Skeletal muscle tissue (tissue), 4 donors: ENCODE results near the gene SLITRK5. TPM values are rescaled to one million over a fixed set of nuclear protein-coding genes. Genes with fewer than 3 reads are reported as not detected.
A peak's percentile ranks its signal among the peaks of the same experiment; 100 is the strongest.

Experiments
- H3K27ac ChIP-seq: one replicate; pipeline ENCODE4 v1.7.0; 2013; ENCODE audit warnings: mild to moderate bottlenecking, low read depth, low read length, inconsistent platforms
- H3K27me3 ChIP-seq, 3 donors: one replicate each; pipeline ENCODE4 v1.7.0; 2013; ENCODE audit warnings: low read length in 3 of 3; ENCODE audit not compliant: control insufficient read depth in 3 of 3, insufficient read depth in 3 of 3
- H3K36me3 ChIP-seq, 3 donors: one replicate each; pipeline ENCODE4 v1.7.0; 2013; ENCODE audit warnings: low read length in 3 of 3; ENCODE audit not compliant: control insufficient read depth in 3 of 3, insufficient read depth in 3 of 3
- H3K4me1 ChIP-seq, 3 donors: one replicate each; pipeline ENCODE4 v1.7.0; 2013; ENCODE audit warnings: low read length in 3 of 3, mild to moderate bottlenecking in 3 of 3; ENCODE audit not compliant: control insufficient read depth in 3 of 3, insufficient read depth in 3 of 3
- H3K4me3 ChIP-seq, 3 donors: one replicate each; pipeline ENCODE4 v1.7.0; 2013; ENCODE audit warnings: low read length in 3 of 3
- H3K9ac ChIP-seq, 3 donors: one replicate each; pipeline ENCODE4 v1.7.0; 2013; ENCODE audit warnings: low read length in 3 of 3, mild to moderate bottlenecking in 3 of 3, moderate library complexity in 2 of 3, low read depth in 1 of 3
- H3K9me3 ChIP-seq, 3 donors: one replicate each; pipeline ENCODE4 v1.7.0; 2013; ENCODE audit warnings: low read length in 3 of 3; ENCODE audit not compliant: control insufficient read depth in 3 of 3
- total RNA-seq: library from RNA; depleted of rRNA; stranded (reverse); fragments of >200 nt; gene quantifications from one replicate; pipeline ENCODE4 v1.2.3, GENCODE V29; 2014
- donor health status: Osteomylitis.

The SLITRK5 gene, protein sequence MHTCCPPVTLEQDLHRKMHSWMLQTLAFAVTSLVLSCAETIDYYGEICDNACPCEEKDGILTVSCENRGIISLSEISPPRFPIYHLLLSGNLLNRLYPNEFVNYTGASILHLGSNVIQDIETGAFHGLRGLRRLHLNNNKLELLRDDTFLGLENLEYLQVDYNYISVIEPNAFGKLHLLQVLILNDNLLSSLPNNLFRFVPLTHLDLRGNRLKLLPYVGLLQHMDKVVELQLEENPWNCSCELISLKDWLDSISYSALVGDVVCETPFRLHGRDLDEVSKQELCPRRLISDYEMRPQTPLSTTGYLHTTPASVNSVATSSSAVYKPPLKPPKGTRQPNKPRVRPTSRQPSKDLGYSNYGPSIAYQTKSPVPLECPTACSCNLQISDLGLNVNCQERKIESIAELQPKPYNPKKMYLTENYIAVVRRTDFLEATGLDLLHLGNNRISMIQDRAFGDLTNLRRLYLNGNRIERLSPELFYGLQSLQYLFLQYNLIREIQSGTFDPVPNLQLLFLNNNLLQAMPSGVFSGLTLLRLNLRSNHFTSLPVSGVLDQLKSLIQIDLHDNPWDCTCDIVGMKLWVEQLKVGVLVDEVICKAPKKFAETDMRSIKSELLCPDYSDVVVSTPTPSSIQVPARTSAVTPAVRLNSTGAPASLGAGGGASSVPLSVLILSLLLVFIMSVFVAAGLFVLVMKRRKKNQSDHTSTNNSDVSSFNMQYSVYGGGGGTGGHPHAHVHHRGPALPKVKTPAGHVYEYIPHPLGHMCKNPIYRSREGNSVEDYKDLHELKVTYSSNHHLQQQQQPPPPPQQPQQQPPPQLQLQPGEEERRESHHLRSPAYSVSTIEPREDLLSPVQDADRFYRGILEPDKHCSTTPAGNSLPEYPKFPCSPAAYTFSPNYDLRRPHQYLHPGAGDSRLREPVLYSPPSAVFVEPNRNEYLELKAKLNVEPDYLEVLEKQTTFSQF
- 2.6 TPM for total RNA-seq

DNA sequence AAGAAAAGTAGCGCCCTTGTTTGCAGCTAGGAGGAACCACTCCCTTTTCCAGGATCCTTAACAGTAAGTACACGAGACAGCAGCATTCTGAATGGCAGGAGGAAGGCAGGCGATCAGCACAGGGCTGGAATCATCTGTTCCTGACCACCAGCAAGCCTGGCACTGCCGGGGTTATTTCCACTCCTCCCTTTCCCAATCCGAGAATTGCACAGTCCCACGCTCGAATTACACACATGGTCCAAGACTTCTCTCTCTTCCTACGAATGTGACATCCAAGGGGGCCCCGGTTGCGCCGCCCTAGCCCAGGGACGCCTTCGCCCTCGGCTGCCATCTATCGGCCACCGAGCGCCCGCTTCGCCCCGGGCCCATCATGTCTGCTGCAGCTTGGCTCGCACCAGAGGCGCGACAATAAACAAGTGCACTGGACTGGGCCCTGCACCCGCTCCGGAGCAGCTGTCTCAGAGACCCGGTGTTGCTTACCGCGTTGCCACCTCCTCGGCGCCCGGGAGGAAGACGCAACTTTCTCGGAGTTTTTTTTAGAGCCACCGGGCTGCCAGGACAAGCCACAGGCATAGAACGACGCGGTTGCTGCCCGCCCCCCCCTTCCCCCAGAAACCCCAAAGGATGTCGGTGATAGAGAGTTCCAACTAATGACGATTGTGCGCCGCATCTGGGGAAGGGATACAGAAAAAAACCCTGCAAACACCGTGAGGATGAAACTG, at the start of gene SLITRK5:
TSS of gene SLITRK5 (plus strand) at position 341 of the 722 bp plus-strand sequence. CDS start 4,018 bp downstream, outside the sequence.
- Histone ChIP-seq H3K9ac (peak within 1 kb of the TSS in 1 of 3 donors; percentile 60), H3K4me3 (peak within 1 kb of the TSS; percentile 62 to 69 (median 64)), H3K27ac (no peak within 1 kb of the TSS), H3K9me3 (no peaks in the 10 kb centered on the region), H3K27me3 (peaks cover 38 to 44% (median 41%) of the 10 kb centered on the region in 3 donors), H3K36me3 (no peaks in the 10 kb centered on the region), H3K4me1 (peaks cover 12 to 23% (median 12%) of the 10 kb centered on the region in 3 donors)

DNA sequence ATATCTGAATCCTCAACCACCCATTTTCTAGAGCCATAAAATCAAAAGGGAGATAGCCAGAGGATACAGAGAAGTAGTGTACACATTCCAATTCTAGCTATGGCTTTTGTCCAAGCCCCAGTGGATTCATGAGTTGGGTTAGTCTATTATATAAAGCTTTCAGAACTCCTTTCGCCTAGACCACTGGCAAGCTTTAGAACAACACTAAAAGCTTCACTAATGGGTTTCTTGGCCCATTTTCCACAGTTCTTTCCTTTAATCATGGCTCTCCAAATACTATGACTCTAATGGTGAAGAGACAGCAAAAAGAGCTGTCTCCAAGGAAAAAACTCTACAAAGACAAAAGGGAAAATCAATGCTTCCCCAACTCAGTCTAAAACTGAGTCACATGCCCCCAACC, 48.2 kb upstream of the SLITRK5 start:
- Histone ChIP-seq H3K27ac (no peak overlapping the region), H3K4me3 (no peak overlapping the region), H3K4me1 (no peaks in the 10 kb centered on the region)

DNA sequence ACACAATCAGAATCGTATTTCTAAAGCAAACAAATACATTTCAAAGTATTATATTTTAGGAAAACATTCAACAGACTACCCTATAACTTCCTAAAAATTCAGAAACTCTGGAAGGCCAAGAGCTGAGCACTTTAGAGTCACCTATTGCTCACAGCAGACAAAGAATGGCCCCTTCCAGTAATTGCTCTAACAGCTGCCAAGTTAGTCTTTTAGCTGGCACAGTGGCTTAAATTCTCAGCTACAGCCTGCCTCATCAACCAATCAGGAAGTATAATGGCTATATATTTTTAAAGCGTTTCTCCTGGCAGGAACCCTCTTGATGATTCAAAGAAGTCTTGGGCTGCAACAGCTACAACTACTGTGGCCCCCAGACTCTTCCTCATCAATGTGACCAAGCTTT, 14.9 kb upstream of the SLITRK5 start:
- Histone ChIP-seq H3K27ac (no peak overlapping the region), H3K9me3 (no peaks in the 10 kb centered on the region), H3K4me1 (no peaks in the 10 kb centered on the region), H3K4me3 (no peak overlapping the region), H3K36me3 (no peaks in the 10 kb centered on the region), H3K27me3 (no peaks in the 10 kb centered on the region), H3K9ac (no peak overlapping the region)

More for the DNA sequence above, 48.2 kb upstream of the SLITRK5 start:
- Histone ChIP-seq H3K36me3 (no peaks in the 10 kb centered on the region), H3K9ac (no peak overlapping the region), H3K9me3 (no peaks in the 10 kb centered on the region), H3K27me3 (no peaks in the 10 kb centered on the region)

DNA sequence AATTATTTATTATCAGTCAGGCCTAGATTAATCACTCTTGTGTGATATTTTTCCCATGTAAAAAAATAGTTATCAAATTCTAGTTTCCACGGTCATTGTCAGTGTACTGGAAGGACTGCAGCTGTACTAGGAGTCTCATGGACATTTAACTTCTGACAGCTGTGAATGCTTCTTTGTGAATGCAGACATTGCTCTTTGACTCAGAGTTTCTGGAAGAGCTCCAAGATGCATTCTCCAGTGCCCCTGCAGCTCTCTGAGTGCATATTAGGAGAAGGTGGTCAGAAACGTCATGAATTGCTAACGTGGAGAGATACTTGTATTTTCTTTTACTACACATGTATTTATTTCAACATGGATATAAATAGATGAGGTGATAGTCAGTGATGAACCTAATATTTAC, 9.7 kb upstream of the SLITRK5 start:
- H3K9ac ChIP-seq = no peak overlapping the region
- no peaks in the 10 kb centered on the region for H3K9me3 ChIP-seq
- no peaks in the 10 kb centered on the region for H3K4me1 ChIP-seq
- H3K4me3 ChIP-seq = no peak overlapping the region
- H3K36me3 ChIP-seq = no peaks in the 10 kb centered on the region
- no peaks in the 10 kb centered on the region for H3K27me3 ChIP-seq
- H3K27ac ChIP-seq = no peak overlapping the region

DNA sequence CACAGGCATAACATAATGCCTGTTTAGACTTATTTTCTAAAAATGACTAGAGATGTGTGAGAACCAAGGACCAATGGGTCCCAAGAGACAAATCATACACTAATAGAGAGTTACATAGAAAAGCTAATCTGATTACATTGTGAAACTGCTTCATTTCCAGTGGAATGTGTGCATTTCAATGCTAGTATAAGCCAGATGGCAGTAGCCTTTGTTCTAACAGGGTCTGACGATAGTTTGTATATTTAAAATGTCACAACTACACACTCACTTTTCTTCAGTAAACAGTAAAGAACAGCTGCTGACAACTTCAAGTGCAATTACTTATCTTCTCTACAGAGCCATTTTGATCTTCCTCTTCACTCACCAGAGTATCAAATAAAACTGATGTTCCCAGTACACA, 4.3 kb upstream of the SLITRK5 start:
- Histone ChIP-seq H3K9me3 (no peaks in the 10 kb centered on the region), H3K4me1 (peaks cover 6 to 11% (median 7%) of the 10 kb centered on the region in 3 donors), H3K36me3 (no peaks in the 10 kb centered on the region), H3K27ac (no peak overlapping the region), H3K9ac (no peak overlapping the region), H3K4me3 (no peak overlapping the region), H3K27me3 (peaks cover 4 to 13% (median 11%) of the 10 kb centered on the region in 3 donors)

DNA sequence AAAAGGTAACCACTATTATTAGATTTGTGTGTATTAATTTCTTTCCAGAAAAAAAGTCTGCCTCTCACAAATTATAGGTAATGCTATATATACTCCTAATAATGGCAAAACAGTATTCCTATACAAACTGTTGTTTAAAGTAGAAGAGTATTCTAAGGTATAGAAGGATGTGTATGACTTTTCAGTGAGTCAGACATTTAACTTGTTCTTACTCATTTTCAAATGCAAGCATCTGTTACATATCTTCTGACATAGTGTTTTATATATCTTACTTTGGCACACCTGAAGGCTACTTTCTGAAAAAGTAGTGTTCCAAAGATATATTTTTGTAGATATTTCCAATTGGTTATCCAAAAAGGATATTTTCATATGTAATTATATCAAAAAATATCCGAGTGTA, 3.5 kb upstream of the SLITRK5 start:
- no peaks in the 10 kb centered on the region for H3K9me3 ChIP-seq
- H3K27ac ChIP-seq = no peak overlapping the region
- H3K4me3 ChIP-seq = no peak overlapping the region
- peaks cover 10 to 14% (median 12%) of the 10 kb centered on the region in 3 donors for H3K4me1 ChIP-seq
- no peaks in the 10 kb centered on the region for H3K36me3 ChIP-seq
- H3K9ac ChIP-seq = no peak overlapping the region
- peaks cover 10 to 19% (median 17%) of the 10 kb centered on the region in 3 donors for H3K27me3 ChIP-seq

DNA sequence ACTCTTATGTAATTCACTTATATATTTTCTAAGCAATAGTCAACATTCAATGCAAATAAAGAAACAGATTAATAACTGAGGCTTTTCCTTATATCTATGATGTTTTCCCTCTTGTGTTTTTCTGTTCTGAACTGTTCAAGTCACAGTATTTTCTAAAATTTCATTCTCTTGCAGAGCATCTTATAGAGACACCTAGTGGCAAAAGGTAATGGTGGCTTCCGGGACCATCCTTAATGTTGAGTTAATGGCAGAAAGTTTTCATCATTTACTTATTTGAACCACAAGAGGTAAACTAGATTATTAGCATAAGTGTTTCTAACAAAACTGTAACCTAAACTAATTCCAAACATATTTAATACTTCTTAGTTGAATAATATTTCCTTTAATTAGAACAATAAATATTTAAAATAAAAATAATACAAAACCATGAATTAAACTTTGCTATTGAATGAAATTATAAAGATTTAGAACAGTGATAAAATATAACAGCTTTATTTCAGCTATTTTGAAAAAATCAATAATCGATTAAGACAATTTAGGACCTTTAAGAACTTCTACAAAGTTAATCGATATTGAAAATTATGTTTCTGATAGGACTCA, 1.7 kb upstream of the SLITRK5 start:
- Histone ChIP-seq H3K9me3 (no peaks in the 10 kb centered on the region), H3K27ac (no peak overlapping the region), H3K4me3 (no peak overlapping the region), H3K9ac (no peak overlapping the region), H3K36me3 (no peaks in the 10 kb centered on the region), H3K27me3 (peaks cover 27 to 32% (median 30%) of the 10 kb centered on the region in 3 donors), H3K4me1 (peaks cover 12 to 23% (median 12%) of the 10 kb centered on the region in 3 donors)

DNA sequence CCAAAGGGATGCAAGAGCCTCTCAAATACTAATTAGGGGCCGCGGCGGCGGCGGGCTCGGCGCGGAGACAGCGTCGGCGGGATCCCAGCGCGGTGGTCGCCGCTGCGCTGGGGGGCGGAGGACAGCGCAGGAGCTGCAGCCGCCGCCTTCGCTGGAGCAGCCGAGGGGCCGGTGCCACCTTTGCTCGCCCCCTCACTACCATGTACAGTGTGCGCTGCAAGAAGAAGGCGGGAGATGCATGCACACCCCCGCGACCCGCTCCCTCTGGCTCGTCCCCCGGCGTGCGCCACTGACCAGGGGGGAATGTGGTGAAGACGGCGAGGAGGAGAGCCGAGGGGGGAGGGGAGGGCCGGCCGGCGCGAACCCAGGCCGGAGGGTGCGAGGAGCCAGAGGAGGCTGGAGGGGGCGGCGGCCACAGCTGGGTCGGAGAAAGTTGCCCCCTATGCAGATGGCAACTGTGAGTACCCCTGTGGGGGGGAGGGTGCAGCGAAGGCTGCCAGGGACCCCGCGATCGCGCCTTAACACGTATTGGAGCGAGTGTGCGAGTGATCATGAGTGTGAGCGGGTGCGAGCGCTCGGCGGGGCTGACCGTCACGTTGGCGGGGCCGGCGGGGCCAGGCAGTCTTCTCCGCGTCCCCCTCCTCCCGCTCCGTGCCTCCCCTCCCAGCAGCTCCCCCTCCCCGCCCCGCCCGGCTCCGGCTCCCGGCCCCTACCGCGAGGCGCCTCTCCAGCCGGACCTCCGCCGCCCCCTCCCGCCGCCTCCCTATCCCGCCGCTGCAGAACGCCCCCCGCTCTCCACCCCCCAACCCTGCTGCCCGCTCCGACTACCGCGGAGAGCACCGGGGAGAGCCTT, 808 bp downstream of the SLITRK5 start:
- peak overlapping the region; percentile 43 to 69 (median 64) for H3K4me3 ChIP-seq
- H3K27ac ChIP-seq = no peak overlapping the region
- peak overlapping the region in 1 of 3 donors; percentile 33 for H3K9ac ChIP-seq
- no peaks in the 10 kb centered on the region for H3K9me3 ChIP-seq
- peaks cover 12 to 23% (median 14%) of the 10 kb centered on the region in 3 donors for H3K4me1 ChIP-seq
- no peaks in the 10 kb centered on the region for H3K36me3 ChIP-seq
- peaks cover 46 to 52% (median 48%) of the 10 kb centered on the region in 3 donors for H3K27me3 ChIP-seq
